ENCODE measurements around the gene ASB8. TPM values are rescaled to one million over a fixed set of nuclear protein-coding genes. Genes with fewer than 3 reads are reported as not detected.

ASB8 gene
- total and polyA plus RNA-seq, 9 of the 15 experiments (the other 6 are each of a cell fraction or from before 2014, with no cell fraction given): 13.3 to 29.0 (median 19.6) TPM

GRCh38 chr12:48197549-48197970 lies 40.2 kb upstream of the ASB8 start (continued):
- TF ChIP-seq REST (IDR thresholded peaks at IDR 0.05; ENCODE audit: borderline replicate concordance) (0 out of 2 replicates have a peak, but pooled peaks have one; percentile 7), REST (CRISPR knock-in tag; IDR thresholded peaks at IDR 0.05; ENCODE audit: low read depth) (no peak), ARID3A (IDR thresholded peaks at IDR 0.05; ENCODE audit: borderline replicate concordance, low read depth, low read length) (peak; percentile 68; the same call in 1 of the 2 replicates), SMARCA4 (IDR thresholded peaks at IDR 0.05) (peak; percentile 32; the same call in 1 of the 2 replicates), MAFK (IDR thresholded peaks at IDR 0.05; ENCODE audit: low read length) (peak; percentile 59; the same call in 1 of the 2 replicates), ETV1 (tag; conservative IDR thresholded peaks at IDR 0.05; ENCODE audit: low read depth) (0 out of 2 replicates have a peak, but pooled peaks have one; percentile 10), CTCF (IDR thresholded peaks at IDR 0.05 in 2 of 3, conservative IDR thresholded peaks at IDR 0.05 in 1 of 3; ENCODE audit: insufficient read depth in 2 of 3, low read depth in 1 of 3, low read length in 3 of 3) (peak; percentile 33 to 58 (median 51); a peak in 4 of 6 replicates), HDAC2 (IDR thresholded peaks at IDR 0.05) (0 out of 2 replicates have a peak, but pooled peaks have one; percentile 40), ZNF316 (IDR thresholded peaks at IDR 0.05) (peak; percentile 96), RCOR1 (IDR thresholded peaks at IDR 0.05; ENCODE audit: borderline replicate concordance in 1 of 2, low read depth in 2 of 2, low read length in 2 of 2) (peak in 1 of 2 experiments; percentile 65; a peak in 2 of 4 replicates), RBM14 (IDR thresholded peaks at IDR 0.05; ENCODE audit: borderline replicate concordance, insufficient read depth, low read depth, low read length) (no peak), KDM1A (IDR thresholded peaks at IDR 0.05) (peak; percentile 83 to 85), HDAC8 (tag; IDR thresholded peaks at IDR 0.05) (0 out of 2 replicates have a peak, but pooled peaks have one; percentile 35), GABPB1 (CRISPR knock-in tag; IDR thresholded peaks at IDR 0.05) (no peak), SMARCE1 (IDR thresholded peaks at IDR 0.05) (0 out of 2 replicates have a peak, but pooled peaks have one; percentile 20)
